GM18907 (cell line): ENCODE data around the gene FOXP1.

Experiments
- ATAC-seq: cut with Tn5 transposase; IDR thresholded peaks from one replicate; pipeline ENCODE4 v1.9.1; 2021; ENCODE audit warnings: mild to moderate bottlenecking, moderate library complexity; ENCODE audit not compliant: unreplicated experiment

FOXP1 gene

GRCh38 chr3:71288269-71288930 is 295.1 kb downstream of the FOXP1 start:
- no peak for ATAC-seq

- ATAC-seq: no peak
Observed at GRCh38 chr3:71285086-71285485, 298.4 kb downstream of the FOXP1 start.

- no peak for ATAC-seq
Observed at GRCh38 chr3:71282976-71283375, 300.6 kb downstream of the FOXP1 start.

GRCh38 chr3:71281280-71281679 is 302.2 kb downstream of the FOXP1 start:
- ATAC-seq: no peak

GRCh38 chr3:71277341-71277740 is 306.2 kb downstream of the FOXP1 start:
- no peak for ATAC-seq

GRCh38 chr3:71276531-71276930 is 307.0 kb downstream of the FOXP1 start:
- ATAC-seq: no peak

GRCh38 chr3:71273453-71273852 is 310.1 kb downstream of the FOXP1 start:
- ATAC-seq: no peak

GRCh38 chr3:71271596-71271995 is 311.9 kb downstream of the FOXP1 start:
- no peak for ATAC-seq

GRCh38 chr3:71269906-71270305 is 313.6 kb downstream of the FOXP1 start:
- ATAC-seq: no peak

- no peak for ATAC-seq
Observed at GRCh38 chr3:71268462-71268999, 315.0 kb downstream of the FOXP1 start.

GRCh38 chr3:71266875-71267274 is 316.7 kb downstream of the FOXP1 start:
- no peak for ATAC-seq

GRCh38 chr3:71265365-71265915 is 318.1 kb downstream of the FOXP1 start:
- ATAC-seq: no peak

- no peak for ATAC-seq
Observed at GRCh38 chr3:71264840-71265239, 318.7 kb downstream of the FOXP1 start.

- ATAC-seq: no peak
Observed at GRCh38 chr3:71262364-71263265, 320.9 kb downstream of the FOXP1 start.

GRCh38 chr3:71260782-71261181 is 322.7 kb downstream of the FOXP1 start:
- peak; percentile 91 for ATAC-seq

GRCh38 chr3:71258526-71258925 is 325.0 kb downstream of the FOXP1 start:
- ATAC-seq: no peak

GRCh38 chr3:71258116-71258515 is 325.4 kb downstream of the FOXP1 start:
- ATAC-seq: no peak

GRCh38 chr3:71255498-71255897 is 328.0 kb downstream of the FOXP1 start:
- no peak for ATAC-seq

- no peak for ATAC-seq
Observed at GRCh38 chr3:71254281-71255057, 329.1 kb downstream of the FOXP1 start.

GRCh38 chr3:71253169-71253568 is 330.4 kb downstream of the FOXP1 start:
- ATAC-seq: no peak

- ATAC-seq: no peak
Observed at GRCh38 chr3:71252466-71252865, 331.1 kb downstream of the FOXP1 start.
